Astrocyte (in vitro differentiated cells and primary cell): ENCODE data around the gene LPAR3. TPM values are rescaled to one million over a fixed set of nuclear protein-coding genes. Genes with fewer than 3 reads are reported as not detected.
A peak's percentile ranks its signal among the peaks of the same experiment; 100 is the strongest.

Experiments
- DNase-seq: peaks from one replicate; pipeline ENCODE4 v3.0.0-alpha.2; 2010; ENCODE audit warnings: low read depth
- FAIRE-seq: peaks from 2 replicates; lab custom pipeline; 2011; peaks lifted over from hg19 to GRCh38; lab: Jason Lieb, UNC
- H2AFZ ChIP-seq: 2 replicates; pipeline ENCODE4 v1.6.0; 2012; ENCODE audit warnings: low read depth, low read length, inconsistent platforms
- H3K27ac ChIP-seq: 2 replicates; pipeline ENCODE4 v1.5.1; 2011; ENCODE audit warnings: low read depth, low read length, inconsistent platforms
- H3K27me3 ChIP-seq: 2 replicates; pipeline ENCODE4 v1.6.0; 2011; ENCODE audit warnings: low read length, inconsistent platforms; ENCODE audit not compliant: insufficient read depth
- H3K36me3 ChIP-seq: 2 replicates; pipeline ENCODE4 v1.5.1; 2011; ENCODE audit warnings: low read length, inconsistent platforms; ENCODE audit not compliant: insufficient read depth
- H3K4me1 ChIP-seq: 2 replicates; pipeline ENCODE4 v1.5.1; 2011; ENCODE audit warnings: low read length, inconsistent platforms; ENCODE audit not compliant: insufficient read depth
- H3K4me2 ChIP-seq: 2 replicates; pipeline ENCODE4 v1.6.0; 2012; ENCODE audit warnings: low read length, inconsistent platforms
- H3K4me3 ChIP-seq: 2 replicates; pipeline ENCODE4 v1.5.1; 2011; ENCODE audit warnings: low read depth, mild to moderate bottlenecking, low read length, inconsistent platforms; ENCODE audit not compliant: insufficient read depth
- H3K79me2 ChIP-seq: 2 replicates; pipeline ENCODE4 v1.6.0; 2012; ENCODE audit warnings: mild to moderate bottlenecking, low read length, inconsistent platforms; ENCODE audit not compliant: insufficient read depth
- H3K9ac ChIP-seq: 2 replicates; pipeline ENCODE4 v1.6.0; 2012; ENCODE audit warnings: mild to moderate bottlenecking, low read length, inconsistent platforms
- H3K9me3 ChIP-seq: 2 replicates; pipeline ENCODE4 v1.5.1; 2012; ENCODE audit warnings: low read depth, mild to moderate bottlenecking, low read length, inconsistent platforms; ENCODE audit not compliant: insufficient read depth
- H4K20me1 ChIP-seq: 2 replicates; pipeline ENCODE4 v1.6.0; 2012; ENCODE audit warnings: low read length, inconsistent platforms; ENCODE audit not compliant: insufficient read depth
- H3K27ac Mint-ChIP-seq: one replicate; pipeline ENCODE4 v1.8.0; 2021; ENCODE audit warnings: mild to moderate bottlenecking, mixed read lengths; ENCODE audit not compliant: unreplicated experiment
- H3K27me3 Mint-ChIP-seq: one replicate; pipeline ENCODE4 v1.8.0; 2021; ENCODE audit warnings: low read depth, mixed read lengths; ENCODE audit not compliant: unreplicated experiment
- H3K36me3 Mint-ChIP-seq: one replicate; pipeline ENCODE4 v1.8.0; 2021; ENCODE audit warnings: low read depth, mixed read lengths; ENCODE audit not compliant: unreplicated experiment
- H3K4me1 Mint-ChIP-seq: one replicate; pipeline ENCODE4 v1.8.0; 2021; ENCODE audit warnings: low read depth, mixed read lengths; ENCODE audit not compliant: unreplicated experiment
- H3K4me3 Mint-ChIP-seq: one replicate; pipeline ENCODE4 v1.8.0; 2021; ENCODE audit warnings: mild to moderate bottlenecking, moderate library complexity, mixed read lengths; ENCODE audit not compliant: unreplicated experiment
- H3K9me3 Mint-ChIP-seq: one replicate; pipeline ENCODE4 v1.8.0; 2021; ENCODE audit warnings: mild to moderate bottlenecking, mixed read lengths; ENCODE audit not compliant: unreplicated experiment
- EZH2 ChIP-seq: IDR thresholded peaks from 2 replicates; pipeline ENCODE4 v1.6.1; 2012; ENCODE audit warnings: mild to moderate bottlenecking, low read length, inconsistent platforms; ENCODE audit not compliant: insufficient read depth
- total RNA-seq: library from RNA; stranded (reverse); gene quantifications from 2 replicates; pipeline ENCODE4 v1.2.1, GENCODE V29; 2021
- TF ChIP-seq, protein P1 (sequence below): IDR thresholded peaks from 2 replicates; pipeline ENCODE4 v1.5.1; 2011; ENCODE audit warnings: low read depth, mild to moderate bottlenecking, inconsistent platforms, low read length, moderate library complexity; ENCODE audit not compliant: insufficient read depth

Gene LPAR3
- total RNA-seq, 1 donor from 2014 or later = 0.70 TPM

DNA sequence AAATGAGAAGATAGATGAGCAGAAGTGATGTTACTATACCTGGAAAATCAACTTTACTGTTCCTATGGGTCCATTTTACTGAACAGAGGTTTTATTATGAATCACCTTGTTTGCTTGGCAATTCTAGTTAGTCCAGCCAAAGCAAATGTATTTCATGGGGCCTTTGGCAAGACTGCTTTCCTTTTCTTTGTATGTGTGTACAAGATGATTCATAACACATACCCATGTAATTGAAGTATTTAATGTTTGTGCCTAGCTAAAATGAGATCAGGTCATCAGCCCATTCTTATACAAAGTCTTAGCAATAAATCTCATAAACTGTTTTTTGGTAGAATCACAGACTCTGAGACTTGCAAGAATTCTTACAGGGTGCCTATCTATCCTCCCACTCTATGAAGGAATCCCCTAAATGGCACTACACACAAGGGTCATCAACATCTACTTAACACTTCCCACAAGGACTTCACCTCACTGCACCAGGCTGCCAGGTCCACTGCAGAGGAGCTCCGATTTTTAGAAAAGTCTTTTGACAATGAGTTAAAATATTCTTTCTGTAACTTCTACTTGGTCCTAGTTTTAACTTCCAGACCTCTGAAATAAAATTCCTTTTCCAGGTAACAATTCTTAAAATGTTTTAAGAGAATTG, 58.5 kb downstream of the LPAR3 start:
- no peaks in the 10 kb centered on the region for H4K20me1 ChIP-seq
- TF ChIP-seq EZH2 = no peak
- TF ChIP-seq, protein P1, sequence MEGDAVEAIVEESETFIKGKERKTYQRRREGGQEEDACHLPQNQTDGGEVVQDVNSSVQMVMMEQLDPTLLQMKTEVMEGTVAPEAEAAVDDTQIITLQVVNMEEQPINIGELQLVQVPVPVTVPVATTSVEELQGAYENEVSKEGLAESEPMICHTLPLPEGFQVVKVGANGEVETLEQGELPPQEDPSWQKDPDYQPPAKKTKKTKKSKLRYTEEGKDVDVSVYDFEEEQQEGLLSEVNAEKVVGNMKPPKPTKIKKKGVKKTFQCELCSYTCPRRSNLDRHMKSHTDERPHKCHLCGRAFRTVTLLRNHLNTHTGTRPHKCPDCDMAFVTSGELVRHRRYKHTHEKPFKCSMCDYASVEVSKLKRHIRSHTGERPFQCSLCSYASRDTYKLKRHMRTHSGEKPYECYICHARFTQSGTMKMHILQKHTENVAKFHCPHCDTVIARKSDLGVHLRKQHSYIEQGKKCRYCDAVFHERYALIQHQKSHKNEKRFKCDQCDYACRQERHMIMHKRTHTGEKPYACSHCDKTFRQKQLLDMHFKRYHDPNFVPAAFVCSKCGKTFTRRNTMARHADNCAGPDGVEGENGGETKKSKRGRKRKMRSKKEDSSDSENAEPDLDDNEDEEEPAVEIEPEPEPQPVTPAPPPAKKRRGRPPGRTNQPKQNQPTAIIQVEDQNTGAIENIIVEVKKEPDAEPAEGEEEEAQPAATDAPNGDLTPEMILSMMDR = no peak
- Mint-ChIP-seq H3K27me3 (no peaks in the 10 kb centered on the region), H3K36me3 (no peaks in the 10 kb centered on the region), H3K4me1 (no peaks in the 10 kb centered on the region), H3K9me3 (no peaks in the 10 kb centered on the region), H3K4me3 (no peak overlapping the region), H3K27ac (no peak overlapping the region)
- FAIRE-seq (no peak), DNase-seq (peak; percentile 62)
- H2AFZ ChIP-seq = no peak overlapping the region
- no peak overlapping the region for H3K27ac ChIP-seq
- no peaks in the 10 kb centered on the region for H3K36me3 ChIP-seq
- no peaks in the 10 kb centered on the region for H3K27me3 ChIP-seq
- H3K4me1 ChIP-seq = no peaks in the 10 kb centered on the region
- no peak overlapping the region for H3K9ac ChIP-seq
- no peak overlapping the region for H3K4me2 ChIP-seq
- no peak overlapping the region for H3K4me3 ChIP-seq
- H3K9me3 ChIP-seq = no peaks in the 10 kb centered on the region
- no peaks in the 10 kb centered on the region for H3K79me2 ChIP-seq

DNA sequence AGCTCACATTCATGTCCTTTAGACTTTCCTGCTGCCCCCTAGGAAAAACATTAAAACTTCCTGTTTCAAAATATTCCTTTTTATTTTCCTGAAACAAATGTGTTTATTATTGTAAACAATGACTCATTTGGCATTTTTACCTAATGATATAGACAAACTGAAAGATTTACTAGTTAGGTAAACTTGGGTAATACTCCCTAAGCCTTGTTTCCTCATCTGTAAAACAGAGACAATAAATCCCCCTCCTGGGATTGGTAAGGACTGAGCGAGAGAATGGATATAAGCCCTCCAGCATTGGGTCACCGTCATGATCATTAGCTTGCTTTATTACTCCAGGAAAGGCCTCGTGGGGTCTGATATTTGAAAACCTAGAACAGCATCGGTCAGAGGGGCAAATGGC, 59.8 kb downstream of the LPAR3 start:
- H3K4me2 ChIP-seq = no peak overlapping the region
- H3K9me3 ChIP-seq = no peaks in the 10 kb centered on the region
- H3K4me1 ChIP-seq = no peaks in the 10 kb centered on the region
- no peaks in the 10 kb centered on the region for H3K27me3 ChIP-seq
- no peaks in the 10 kb centered on the region for H3K36me3 ChIP-seq
- DNase-seq = no peak
- TF ChIP-seq, protein P1 = no peak
- no peak for TF ChIP-seq EZH2
- H2AFZ ChIP-seq = no peak overlapping the region
- FAIRE-seq = no peak
- no peaks in the 10 kb centered on the region for H3K36me3 Mint-ChIP-seq
- no peak overlapping the region for H3K4me3 ChIP-seq
- no peaks in the 10 kb centered on the region for H4K20me1 ChIP-seq
- no peaks in the 10 kb centered on the region for H3K9me3 Mint-ChIP-seq
- H3K27ac Mint-ChIP-seq = no peak overlapping the region
- no peak overlapping the region for H3K4me3 Mint-ChIP-seq
- H3K27me3 Mint-ChIP-seq = no peaks in the 10 kb centered on the region
- H3K4me1 Mint-ChIP-seq = no peaks in the 10 kb centered on the region
- no peak overlapping the region for H3K27ac ChIP-seq
- no peak overlapping the region for H3K9ac ChIP-seq
- no peaks in the 10 kb centered on the region for H3K79me2 ChIP-seq

DNA sequence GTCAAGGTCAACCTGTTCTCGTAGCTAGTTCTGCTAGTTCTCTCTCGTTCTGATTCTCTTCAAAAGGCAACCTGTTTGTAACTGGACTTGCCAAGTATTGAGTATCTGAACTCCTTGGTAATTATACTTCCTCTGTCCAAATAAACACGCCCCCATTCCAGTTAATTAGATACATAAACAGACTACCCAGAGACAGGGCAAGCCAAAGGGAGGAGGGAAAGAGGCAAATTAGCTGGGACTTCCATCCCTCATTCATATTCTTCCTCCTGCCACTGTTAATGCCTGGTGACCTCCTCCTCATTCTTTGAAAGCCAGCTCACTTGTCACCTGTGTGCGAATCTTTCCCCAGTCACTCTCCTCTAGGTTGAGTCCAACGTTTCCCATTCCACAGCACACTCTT, 62.9 kb downstream of the LPAR3 start:
- no peaks in the 10 kb centered on the region for H3K4me1 Mint-ChIP-seq
- no peaks in the 10 kb centered on the region for H3K36me3 Mint-ChIP-seq
- Histone ChIP-seq H3K27ac (no peak overlapping the region), H3K79me2 (no peaks in the 10 kb centered on the region), H2AFZ (no peak overlapping the region), H4K20me1 (no peaks in the 10 kb centered on the region), H3K36me3 (no peaks in the 10 kb centered on the region), H3K4me2 (no peak overlapping the region), H3K9me3 (no peaks in the 10 kb centered on the region), H3K27me3 (no peaks in the 10 kb centered on the region), H3K4me1 (no peaks in the 10 kb centered on the region), H3K4me3 (no peak overlapping the region), H3K9ac (no peak overlapping the region)
- no peak overlapping the region for H3K4me3 Mint-ChIP-seq
- no peak for TF ChIP-seq EZH2
- TF ChIP-seq, protein P1 = no peak
- DNase-seq (no peak), FAIRE-seq (no peak)
- H3K9me3 Mint-ChIP-seq = no peaks in the 10 kb centered on the region
- H3K27ac Mint-ChIP-seq = no peak overlapping the region
- H3K27me3 Mint-ChIP-seq = no peaks in the 10 kb centered on the region
